Type B pancreatic cell (in vitro differentiated cells): ENCODE measurements around the gene SPRR2D. TPM values are rescaled to one million over a fixed set of nuclear protein-coding genes. Genes with fewer than 3 reads are reported as not detected.

Experiments used
- DNase-seq: peaks from one replicate; pipeline ENCODE4 v3.0.0; 2021; ENCODE audit warnings: mixed read lengths; ENCODE audit not compliant: unreplicated experiment; ENCODE audit errors: extremely low spot score
- H3K27ac Mint-ChIP-seq: 2 replicates; pipeline ENCODE4 v1.8.0; 2021; ENCODE audit warnings: mild to moderate bottlenecking, mixed read lengths
- H3K27me3 Mint-ChIP-seq: 2 replicates; pipeline ENCODE4 v1.8.0; 2021; ENCODE audit warnings: mixed read lengths
- H3K36me3 Mint-ChIP-seq: 2 replicates; pipeline ENCODE4 v1.8.0; 2021; ENCODE audit warnings: mixed read lengths
- H3K4me1 Mint-ChIP-seq: one replicate; pipeline ENCODE4 v1.8.0; 2021; ENCODE audit warnings: mixed read lengths; ENCODE audit not compliant: unreplicated experiment
- H3K4me3 Mint-ChIP-seq: 2 replicates; pipeline ENCODE4 v1.8.0; 2021; ENCODE audit warnings: mild to moderate bottlenecking, mixed read lengths
- H3K9me3 Mint-ChIP-seq: 2 replicates; pipeline ENCODE4 v1.8.0; 2021; ENCODE audit warnings: mixed read lengths
- CTCF ChIP-seq: fragments of 200-600 bp; sonication (generic); conservative IDR thresholded peaks from 2 replicates; pipeline ENCODE4 v1.5.0; 2021; ENCODE audit warnings: antibody characterized with exemption, mild to moderate bottlenecking
- total RNA-seq: library from RNA; stranded (reverse); gene quantifications from 2 replicates; pipeline ENCODE4 v1.2.1, GENCODE V29; 2021; ENCODE audit warnings: low replicate concordance

Gene SPRR2D
- total RNA-seq, 1 donor from 2014 or later: not detected

- peaks cover 3% of the 10 kb centered on the region for H3K27me3 Mint-ChIP-seq
- DNase-seq: no peak
- peak overlapping the region; percentile 90 for H3K27ac Mint-ChIP-seq
- no peak for TF ChIP-seq CTCF
- no peaks in the 10 kb centered on the region for H3K9me3 Mint-ChIP-seq
- no peaks in the 10 kb centered on the region for H3K4me1 Mint-ChIP-seq
- no peaks in the 10 kb centered on the region for H3K36me3 Mint-ChIP-seq
- H3K4me3 Mint-ChIP-seq: no peak overlapping the region
Measured at GRCh38 chr1:153000294-153000693, 40.6 kb downstream of the SPRR2D start.

GRCh38 chr1:152999818-153000217 lies 41.1 kb downstream of the SPRR2D start:
- Mint-ChIP-seq H3K4me3 (peak overlapping the region; percentile 63), H3K27me3 (peaks cover 3% of the 10 kb centered on the region), H3K4me1 (no peaks in the 10 kb centered on the region), H3K27ac (peak overlapping the region; percentile 90), H3K36me3 (no peaks in the 10 kb centered on the region), H3K9me3 (no peaks in the 10 kb centered on the region)
- no peak for TF ChIP-seq CTCF
- DNase-seq: no peak

GRCh38 chr1:152998476-152998875 lies 42.4 kb downstream of the SPRR2D start:
- Mint-ChIP-seq H3K4me3 (no peak overlapping the region), H3K27ac (no peak overlapping the region), H3K4me1 (no peaks in the 10 kb centered on the region), H3K9me3 (no peaks in the 10 kb centered on the region), H3K36me3 (no peaks in the 10 kb centered on the region), H3K27me3 (peaks cover 3% of the 10 kb centered on the region)
- DNase-seq: no peak
- no peak for TF ChIP-seq CTCF

- peaks cover 3% of the 10 kb centered on the region for H3K27me3 Mint-ChIP-seq
- H3K9me3 Mint-ChIP-seq: no peaks in the 10 kb centered on the region
- H3K27ac Mint-ChIP-seq: no peak overlapping the region
- H3K4me3 Mint-ChIP-seq: no peak overlapping the region
- DNase-seq: no peak
- H3K36me3 Mint-ChIP-seq: no peaks in the 10 kb centered on the region
- no peaks in the 10 kb centered on the region for H3K4me1 Mint-ChIP-seq
- no peak for TF ChIP-seq CTCF
Measured at GRCh38 chr1:152997901-152998300, 43.0 kb downstream of the SPRR2D start.

- Mint-ChIP-seq H3K4me1 (no peaks in the 10 kb centered on the region), H3K27ac (no peak overlapping the region), H3K9me3 (no peaks in the 10 kb centered on the region), H3K36me3 (no peaks in the 10 kb centered on the region), H3K27me3 (no peaks in the 10 kb centered on the region), H3K4me3 (no peak overlapping the region)
- no peak for TF ChIP-seq CTCF
- no peak for DNase-seq
Measured at GRCh38 chr1:152996633-152997400, 44.1 kb downstream of the SPRR2D start.

- Mint-ChIP-seq H3K9me3 (no peaks in the 10 kb centered on the region), H3K4me1 (no peaks in the 10 kb centered on the region), H3K36me3 (no peaks in the 10 kb centered on the region), H3K4me3 (no peak overlapping the region), H3K27ac (no peak overlapping the region), H3K27me3 (no peaks in the 10 kb centered on the region)
- DNase-seq: no peak
- TF ChIP-seq CTCF: no peak
Measured at GRCh38 chr1:152995842-152996241, 45.1 kb downstream of the SPRR2D start.
